ENCODE data around the gene INSRR. TPM values are rescaled to one million over a fixed set of nuclear protein-coding genes. Genes with fewer than 3 reads are reported as not detected.

The INSRR gene
- total and polyA plus RNA-seq, 9 of the 15 experiments (the other 6 are each of a cell fraction or from before 2014, with no cell fraction given) = 0.03 to 0.18 (median 0.06) TPM; not detected in 3

GRCh38 chr1:156895455-156895812 is 36.5 kb upstream of the INSRR start (continued):
- TF ChIP-seq, protein P1, sequence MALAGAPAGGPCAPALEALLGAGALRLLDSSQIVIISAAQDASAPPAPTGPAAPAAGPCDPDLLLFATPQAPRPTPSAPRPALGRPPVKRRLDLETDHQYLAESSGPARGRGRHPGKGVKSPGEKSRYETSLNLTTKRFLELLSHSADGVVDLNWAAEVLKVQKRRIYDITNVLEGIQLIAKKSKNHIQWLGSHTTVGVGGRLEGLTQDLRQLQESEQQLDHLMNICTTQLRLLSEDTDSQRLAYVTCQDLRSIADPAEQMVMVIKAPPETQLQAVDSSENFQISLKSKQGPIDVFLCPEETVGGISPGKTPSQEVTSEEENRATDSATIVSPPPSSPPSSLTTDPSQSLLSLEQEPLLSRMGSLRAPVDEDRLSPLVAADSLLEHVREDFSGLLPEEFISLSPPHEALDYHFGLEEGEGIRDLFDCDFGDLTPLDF (CRISPR knock-in tag; IDR thresholded peaks at IDR 0.05) = no peak
- TF ChIP-seq TRIM28 (IDR thresholded peaks at IDR 0.05) (no peak), ZFP1 (CRISPR knock-in tag; IDR thresholded peaks at IDR 0.05) (no peak), CBX1 (IDR thresholded peaks at IDR 0.05; ENCODE audit: low read depth) (no peak), HEY1 (CRISPR knock-in tag; IDR thresholded peaks at IDR 0.05; ENCODE audit: borderline replicate concordance) (0 out of 2 replicates have a peak, but pooled peaks have one; percentile 60), RAD51 (IDR thresholded peaks at IDR 0.05; ENCODE audit: borderline replicate concordance, low read depth) (no peak), SRSF9 (IDR thresholded peaks at IDR 0.05; ENCODE audit: borderline replicate concordance, low read depth, low read length) (no peak), L3MBTL2 (IDR thresholded peaks at IDR 0.05) (no peak), SOX6 (IDR thresholded peaks at IDR 0.05) (peak; percentile 2; the same call in 1 of the 2 replicates), USF2 (CRISPR knock-in tag; IDR thresholded peaks at IDR 0.05) (no peak), TBP (optimal IDR thresholded peaks at IDR 0.05; ENCODE audit: low read depth, low read length) (peak; percentile 45), C11orf30 (IDR thresholded peaks at IDR 0.05; ENCODE audit: low read depth) (no peak), ZNF75A (CRISPR knock-in tag; IDR thresholded peaks at IDR 0.05) (no peak), HLTF (IDR thresholded peaks at IDR 0.05) (no peak), CREB3 (tag; conservative IDR thresholded peaks at IDR 0.05; ENCODE audit: low read depth) (no peak), ZNF431 (CRISPR knock-in tag; IDR thresholded peaks at IDR 0.05) (no peak), ZBTB26 (CRISPR knock-in tag; IDR thresholded peaks at IDR 0.05) (peak; percentile 78; the same call in 1 of the 2 replicates), ATF1 (CRISPR knock-in tag; IDR thresholded peaks at IDR 0.05) (no peak), ATF1 (tag; IDR thresholded peaks at IDR 0.05) (no peak), PHB (CRISPR knock-in tag; IDR thresholded peaks at IDR 0.05) (no peak), NBN (IDR thresholded peaks at IDR 0.05; ENCODE audit: low read depth) (no peak), HMBOX1 (IDR thresholded peaks at IDR 0.05) (no peak), GABPB1 (CRISPR knock-in tag; IDR thresholded peaks at IDR 0.05) (0 out of 2 replicates have a peak, but pooled peaks have one; percentile 26), ZNF707 (CRISPR knock-in tag; conservative IDR thresholded peaks at IDR 0.05) (no peak)
- TF ChIP-seq, protein P2, sequence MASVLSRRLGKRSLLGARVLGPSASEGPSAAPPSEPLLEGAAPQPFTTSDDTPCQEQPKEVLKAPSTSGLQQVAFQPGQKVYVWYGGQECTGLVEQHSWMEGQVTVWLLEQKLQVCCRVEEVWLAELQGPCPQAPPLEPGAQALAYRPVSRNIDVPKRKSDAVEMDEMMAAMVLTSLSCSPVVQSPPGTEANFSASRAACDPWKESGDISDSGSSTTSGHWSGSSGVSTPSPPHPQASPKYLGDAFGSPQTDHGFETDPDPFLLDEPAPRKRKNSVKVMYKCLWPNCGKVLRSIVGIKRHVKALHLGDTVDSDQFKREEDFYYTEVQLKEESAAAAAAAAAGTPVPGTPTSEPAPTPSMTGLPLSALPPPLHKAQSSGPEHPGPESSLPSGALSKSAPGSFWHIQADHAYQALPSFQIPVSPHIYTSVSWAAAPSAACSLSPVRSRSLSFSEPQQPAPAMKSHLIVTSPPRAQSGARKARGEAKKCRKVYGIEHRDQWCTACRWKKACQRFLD (CRISPR knock-in tag; IDR thresholded peaks at IDR 0.05) = no peak

Measured in K562 (cell line).